Endodermal cell (in vitro differentiated cells): ENCODE data around the gene SETD4. TPM values are rescaled to one million over a fixed set of nuclear protein-coding genes. Genes with fewer than 3 reads are reported as not detected.

ENCODE experiments used
- DNase-seq: peaks from one replicate; pipeline ENCODE4 v3.0.0-alpha.2; 2017
- H3K27ac ChIP-seq: 2 replicates; pipeline ENCODE4 v1.5.1; 2013; ENCODE audit warnings: mild to moderate bottlenecking, low read depth, low read length, moderate library complexity
- H3K27me3 ChIP-seq: 2 replicates; pipeline ENCODE4 v1.6.1; 2013; ENCODE audit warnings: mild to moderate bottlenecking, low read length, moderate library complexity; ENCODE audit not compliant: insufficient read depth, control insufficient read depth, poor library complexity, severe bottlenecking
- H3K36me3 ChIP-seq: 2 replicates; pipeline ENCODE4 v1.7.0; 2013; ENCODE audit warnings: mild to moderate bottlenecking, low read length, moderate library complexity; ENCODE audit not compliant: control insufficient read depth, insufficient read depth
- H3K4me1 ChIP-seq: one replicate; pipeline ENCODE4 v1.7.0; 2013; ENCODE audit warnings: low read length; ENCODE audit not compliant: control insufficient read depth, insufficient read depth
- H3K4me3 ChIP-seq: 2 replicates; pipeline ENCODE4 v1.5.1; 2013; ENCODE audit warnings: mild to moderate bottlenecking, low read length, moderate library complexity
- H3K9ac ChIP-seq: 2 replicates; pipeline ENCODE4 v1.6.1; 2013; ENCODE audit warnings: mild to moderate bottlenecking, low read length, moderate library complexity; ENCODE audit not compliant: poor library complexity, severe bottlenecking; ENCODE audit errors: extremely low read depth
- H3K9me3 ChIP-seq: 2 replicates; pipeline ENCODE4 v1.6.1; 2013; ENCODE audit warnings: mild to moderate bottlenecking, low read length, moderate library complexity; ENCODE audit not compliant: control insufficient read depth
- H3K27ac Mint-ChIP-seq: 2 replicates; pipeline ENCODE4 v1.8.0; 2020; ENCODE audit warnings: mixed read lengths
- H3K27me3 Mint-ChIP-seq: 2 replicates; pipeline ENCODE4 v1.8.0; 2021; ENCODE audit warnings: mild to moderate bottlenecking, mixed read lengths; ENCODE audit not compliant: insufficient read depth
- H3K36me3 Mint-ChIP-seq: 2 replicates; pipeline ENCODE4 v1.8.0; 2020; ENCODE audit warnings: low read depth, mixed read lengths
- H3K4me1 Mint-ChIP-seq: 2 replicates; pipeline ENCODE4 v1.8.0; 2020; ENCODE audit warnings: mixed read lengths
- H3K4me3 Mint-ChIP-seq: 2 replicates; pipeline ENCODE4 v1.8.0; 2020; ENCODE audit warnings: mild to moderate bottlenecking, moderate library complexity, mixed read lengths
- H3K9me3 Mint-ChIP-seq: 2 replicates; pipeline ENCODE4 v1.8.0; 2020; ENCODE audit warnings: mild to moderate bottlenecking, mixed read lengths
- CTCF ChIP-seq: fragments of 200-600 bp; sonication (generic); conservative IDR thresholded peaks from 2 replicates; pipeline ENCODE4 v1.5.0; 2021; ENCODE audit warnings: antibody characterized with exemption, mild to moderate bottlenecking
- WGBS, 2 experiments: methylation state at CpG; one replicate each; pipeline versions ENCODE4 v1.1.5 to v1.1.7; 2013; ENCODE audit warnings: missing lambda C conversion rate in 2 of 2, mixed read lengths in 1 of 2; ENCODE audit not compliant: insufficient coverage in 1 of 2, insufficient read length in 1 of 2; 5-methylcytosine and 5-hydroxymethylcytosine counted together
- total RNA-seq, 2 donors: library from RNA; stranded (reverse); fragmentation: NEBNext Ultra II Directional in 1 of 2; extraction: Animal tissue kit (Norgen Biotek cat#: 25700) in 1 of 2; gene quantifications; 2 replicates in 1 of 2; 3 replicates in 1 of 2; pipeline ENCODE4 v1.2.1, GENCODE V29; 2021

Gene SETD4
- total RNA-seq, 2 donors from 2014 or later: 27.8 to 31.9 TPM

DNA sequence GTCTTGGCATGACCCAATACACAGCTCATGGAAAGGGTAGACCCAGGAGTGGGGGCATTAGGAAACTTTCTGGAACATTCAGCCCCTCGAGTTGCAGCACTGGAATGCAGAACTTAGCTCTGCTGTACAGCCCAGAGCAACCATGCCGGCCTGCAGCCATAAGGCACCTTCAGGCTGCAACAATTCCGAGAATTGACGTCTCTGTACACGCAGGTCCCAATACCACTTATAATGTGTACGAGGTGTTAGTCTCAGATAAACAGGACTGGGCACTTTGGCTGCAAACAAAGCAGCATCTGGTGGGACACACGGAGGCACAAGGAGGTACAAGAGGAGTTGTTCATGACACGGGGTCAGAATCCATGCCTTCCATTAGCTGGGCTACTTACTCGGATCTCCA is 17.4 kb upstream of the SETD4 start:
- no peak for DNase-seq
- TF ChIP-seq CTCF: no peak
- Histone ChIP-seq H3K9ac (no peak overlapping the region), H3K4me1 (peaks cover 4% of the 10 kb centered on the region), H3K9me3 (no peaks in the 10 kb centered on the region), H3K4me3 (no peak overlapping the region), H3K27me3 (no peaks in the 10 kb centered on the region), H3K27ac (no peak overlapping the region), H3K36me3 (no peaks in the 10 kb centered on the region)
- Mint-ChIP-seq H3K36me3 (no peaks in the 10 kb centered on the region), H3K27ac (no peak overlapping the region), H3K27me3 (peaks cover 3% of the 10 kb centered on the region), H3K4me1 (peaks cover 23% of the 10 kb centered on the region), H3K9me3 (peaks cover 7% of the 10 kb centered on the region), H3K4me3 (no peak overlapping the region)
- 74 to 88% methylated on average over 6 to 9 of the region's 9 CpGs for WGBS, 2 experiments

- peaks cover 4% of the 10 kb centered on the region for H3K36me3 Mint-ChIP-seq
- no peak for DNase-seq
These were observed 16.7 kb upstream of the SETD4 start for GRCh38 chr21:36076878-36077655.

GRCh38 chr21:36075953-36076352 is 15.6 kb upstream of the SETD4 start:
- H3K4me1 Mint-ChIP-seq: peaks cover 23% of the 10 kb centered on the region
- no peak for TF ChIP-seq CTCF
- Histone ChIP-seq H3K27me3 (no peaks in the 10 kb centered on the region), H3K9ac (no peak overlapping the region), H3K27ac (no peak overlapping the region), H3K4me1 (peaks cover 4% of the 10 kb centered on the region), H3K4me3 (no peak overlapping the region), H3K9me3 (no peaks in the 10 kb centered on the region), H3K36me3 (no peaks in the 10 kb centered on the region)
- no peak overlapping the region for H3K27ac Mint-ChIP-seq
- no peak for DNase-seq
- H3K4me3 Mint-ChIP-seq: no peak overlapping the region
- H3K27me3 Mint-ChIP-seq: peaks cover 3% of the 10 kb centered on the region
- peaks cover 7% of the 10 kb centered on the region for H3K9me3 Mint-ChIP-seq
- WGBS, 2 experiments: 94 to 100% methylated on average over 1 to 4 of the region's 5 CpGs
- H3K36me3 Mint-ChIP-seq: peaks cover 4% of the 10 kb centered on the region

More at GRCh38 chr21:36076878-36077655, 16.7 kb upstream of the SETD4 start:
- WGBS, 2 experiments: 83 to 90% methylated on average over 5 to 7 of the region's 7 CpGs
- no peak overlapping the region for H3K27ac Mint-ChIP-seq
- peaks cover 4% of the 10 kb centered on the region for H3K4me1 ChIP-seq
- H3K4me1 Mint-ChIP-seq: peaks cover 23% of the 10 kb centered on the region
- no peaks in the 10 kb centered on the region for H3K36me3 ChIP-seq
- H3K9me3 ChIP-seq: no peaks in the 10 kb centered on the region
- peaks cover 7% of the 10 kb centered on the region for H3K9me3 Mint-ChIP-seq
- TF ChIP-seq CTCF: no peak
- peaks cover 3% of the 10 kb centered on the region for H3K27me3 Mint-ChIP-seq
- no peaks in the 10 kb centered on the region for H3K27me3 ChIP-seq
- H3K27ac ChIP-seq: no peak overlapping the region
- no peak overlapping the region for H3K4me3 ChIP-seq
- H3K9ac ChIP-seq: no peak overlapping the region
- H3K4me3 Mint-ChIP-seq: no peak overlapping the region
